Small intestine (tissue), 7 donors: Measurements from ENCODE around the gene MCUB. TPM values are rescaled to one million over a fixed set of nuclear protein-coding genes. Genes with fewer than 3 reads are reported as not detected.
"Not testable (repeated sequence)": the region's sequence is repeated elsewhere in the genome, so short reads cannot be mapped to it uniquely, and the experiment has no call there.

Experiments
- DNase-seq, 2 donors: peaks; one replicate each; pipeline versions ENCODE4 v3.0.0 to v3.0.0-alpha.2; 2013
- FAIRE-seq: peaks from 2 replicates; lab custom pipeline; 2012; peaks lifted over from hg19 to GRCh38; lab: Jason Lieb, UNC
- H3K27ac ChIP-seq, 3 donors: one replicate each; pipeline ENCODE4 v1.5.1; 2013; ENCODE audit warnings: low read length in 2 of 3, mild to moderate bottlenecking in 2 of 3, control low read depth in 1 of 3, inconsistent platforms in 1 of 3, low read depth in 1 of 3, moderate library complexity in 1 of 3
- H3K27me3 ChIP-seq, 3 donors: one replicate each; pipeline ENCODE4 v1.6.1; 2013; ENCODE audit warnings: low read length in 3 of 3, inconsistent platforms in 1 of 3; ENCODE audit not compliant: control insufficient read depth in 3 of 3, insufficient read depth in 3 of 3
- H3K36me3 ChIP-seq, 3 donors: one replicate each; pipeline ENCODE4 v1.6.1; 2013; ENCODE audit warnings: low read length in 3 of 3, inconsistent platforms in 1 of 3, low read depth in 1 of 3, mild to moderate bottlenecking in 1 of 3, moderate library complexity in 1 of 3; ENCODE audit not compliant: control insufficient read depth in 3 of 3, insufficient read depth in 2 of 3
- H3K4me1 ChIP-seq, 3 donors: one replicate each; pipeline ENCODE4 v1.6.1; 2013; ENCODE audit warnings: low read length in 2 of 3, inconsistent platforms in 1 of 3, low read depth in 1 of 3, mild to moderate bottlenecking in 1 of 3, moderate library complexity in 1 of 3; ENCODE audit not compliant: control insufficient read depth in 3 of 3, insufficient read depth in 2 of 3
- H3K4me3 ChIP-seq, 3 donors: one replicate each; pipeline ENCODE4 v1.5.1; 2013; ENCODE audit warnings: low read length in 3 of 3, control low read depth in 1 of 3, inconsistent platforms in 1 of 3, low read depth in 1 of 3, mild to moderate bottlenecking in 1 of 3, moderate library complexity in 1 of 3
- H3K9me3 ChIP-seq, 2 donors: one replicate each; pipeline ENCODE4 v1.6.1; 2013; ENCODE audit warnings: low read depth in 1 of 2, low read length in 1 of 2; ENCODE audit not compliant: control insufficient read depth in 2 of 2, insufficient read depth in 1 of 2
- WGBS, 3 donors: extraction: QIAGEN DNeasy Blood & Tissue Kit; methylation state at CpG; one replicate each; pipeline ENCODE4 v1.1.7; 2013; 5-methylcytosine and 5-hydroxymethylcytosine counted together
- polyA plus RNA-seq, 4 donors: library from polyadenylated mRNA; stranded (reverse) in 3 of 4; unstranded in 1 of 4; fragments of 200-250 nt in 3 of 4; fragments of 120-200 nt in 1 of 4; gene quantifications; one replicate each; pipeline versions ENCODE4 v1.2.1 to v1.2.3, GENCODE V29; 2013
- donor health status: healthy with polysubstance abuse.
- donor health status: control.
- donor health status: control.
- donor health status: Bipolar disorder and iron deficiency.
- donor health status: healthy.

Gene MCUB
- polyA plus RNA-seq, 4 donors, result 2.2 to 12.8 (median 3.8) TPM

- DNase-seq, H3K27me3 ChIP-seq, FAIRE-seq, H3K27ac ChIP-seq, H3K36me3 ChIP-seq, H3K4me3 ChIP-seq, H3K4me1 ChIP-seq: not testable (repeated sequence)
- WGBS, 3 donors, result 96 to 99% (median 97%) methylated on average over 26 to 28 of the region's 28 CpGs
- peaks cover 0 to 29% of the 10 kb centered on the region in 2 donors for H3K9me3 ChIP-seq
Observed at GRCh38 chr4:109678472-109678871, 118.4 kb downstream of the MCUB start.

GRCh38 chr4:109678925-109679324 is 118.9 kb downstream of the MCUB start:
- H3K36me3 ChIP-seq, H3K27ac ChIP-seq, H3K4me1 ChIP-seq, H3K27me3 ChIP-seq, H3K4me3 ChIP-seq, FAIRE-seq, DNase-seq: not testable (repeated sequence)
- 98 to 100% (median 98%) methylated on average over 14 of the region's 14 CpGs for WGBS, 3 donors
- H3K9me3 ChIP-seq, result peaks cover 0 to 29% of the 10 kb centered on the region in 2 donors

GRCh38 chr4:109682875-109683274 is 122.8 kb downstream of the MCUB start:
- 97 to 100% (median 97%) methylated on average over 2 of the region's 2 CpGs for WGBS, 3 donors
- no peak for DNase-seq
- Histone ChIP-seq H3K9me3 (peaks cover 0 to 29% of the 10 kb centered on the region in 2 donors), H3K36me3 (peaks cover 5 to 13% (median 6%) of the 10 kb centered on the region in 3 donors), H3K27ac (no peak overlapping the region), H3K4me3 (no peak overlapping the region), H3K27me3 (no peaks in the 10 kb centered on the region), H3K4me1 (no peaks in the 10 kb centered on the region)
- no peak for FAIRE-seq

- Histone ChIP-seq H3K36me3 (peaks cover 5 to 13% (median 6%) of the 10 kb centered on the region in 3 donors), H3K9me3 (peaks cover 0 to 23% of the 10 kb centered on the region in 2 donors), H3K27me3 (no peaks in the 10 kb centered on the region), H3K4me3 (no peak overlapping the region), H3K27ac (no peak overlapping the region), H3K4me1 (no peaks in the 10 kb centered on the region)
- no peak for FAIRE-seq
- WGBS, 3 donors, result 84 to 98% (median 95%) methylated on average over 6 of the region's 6 CpGs
- DNase-seq, result no peak
Observed at GRCh38 chr4:109683621-109684253, 123.7 kb downstream of the MCUB start.

GRCh38 chr4:109684727-109685126 is 124.7 kb downstream of the MCUB start:
- no peaks in the 10 kb centered on the region for H3K27me3 ChIP-seq
- H3K4me1 ChIP-seq, result no peaks in the 10 kb centered on the region
- peaks cover 0 to 15% of the 10 kb centered on the region in 2 donors for H3K9me3 ChIP-seq
- FAIRE-seq, result no peak
- H3K36me3 ChIP-seq, result peaks cover 5 to 19% (median 10%) of the 10 kb centered on the region in 3 donors
- no peak overlapping the region for H3K4me3 ChIP-seq
- no peak overlapping the region for H3K27ac ChIP-seq
- no peak for DNase-seq

GRCh38 chr4:109690690-109691410 is 130.8 kb downstream of the MCUB start:
- Histone ChIP-seq H3K4me1 (no peaks in the 10 kb centered on the region), H3K9me3 (no peaks in the 10 kb centered on the region), H3K4me3 (no peak overlapping the region), H3K27me3 (no peaks in the 10 kb centered on the region), H3K36me3 (peaks cover 3 to 55% (median 20%) of the 10 kb centered on the region in 3 donors), H3K27ac (no peak overlapping the region)
- WGBS, 3 donors, result 76 to 83% (median 76%) methylated on average over 6 of the region's 6 CpGs
- DNase-seq (peak in 1 of 2 donors; percentile 29), FAIRE-seq (no peak)

- H3K27ac ChIP-seq, result no peak overlapping the region
- no peaks in the 10 kb centered on the region for H3K27me3 ChIP-seq
- no peak overlapping the region for H3K4me3 ChIP-seq
- WGBS, 3 donors, result 87 to 95% (median 88%) methylated on average over 1 of the region's 1 CpG
- H3K9me3 ChIP-seq, result no peaks in the 10 kb centered on the region
- no peaks in the 10 kb centered on the region for H3K4me1 ChIP-seq
- H3K36me3 ChIP-seq, result peaks cover 2 to 51% (median 20%) of the 10 kb centered on the region in 3 donors
- no peak for DNase-seq
- no peak for FAIRE-seq
Observed at GRCh38 chr4:109691411-109691920, 131.4 kb downstream of the MCUB start.

GRCh38 chr4:109698656-109699055 is 138.6 kb downstream of the MCUB start:
- DNase-seq (peak; percentile 48 to 78), FAIRE-seq (no peak)
- H3K4me1 ChIP-seq, result peaks cover 11 to 30% (median 16%) of the 10 kb centered on the region in 3 donors

More at GRCh38 chr4:109698656-109699055, 138.6 kb downstream of the MCUB start:
- peaks cover 2 to 34% (median 8%) of the 10 kb centered on the region in 3 donors for H3K36me3 ChIP-seq
- H3K27me3 ChIP-seq, result no peaks in the 10 kb centered on the region
- 89 to 96% (median 96%) methylated on average over 1 of the region's 1 CpG for WGBS, 3 donors
- H3K27ac ChIP-seq, result no peak overlapping the region
- H3K4me3 ChIP-seq, result no peak overlapping the region
- no peaks in the 10 kb centered on the region for H3K9me3 ChIP-seq
